ENCODE measurements around the gene LUZP2.

DNA sequence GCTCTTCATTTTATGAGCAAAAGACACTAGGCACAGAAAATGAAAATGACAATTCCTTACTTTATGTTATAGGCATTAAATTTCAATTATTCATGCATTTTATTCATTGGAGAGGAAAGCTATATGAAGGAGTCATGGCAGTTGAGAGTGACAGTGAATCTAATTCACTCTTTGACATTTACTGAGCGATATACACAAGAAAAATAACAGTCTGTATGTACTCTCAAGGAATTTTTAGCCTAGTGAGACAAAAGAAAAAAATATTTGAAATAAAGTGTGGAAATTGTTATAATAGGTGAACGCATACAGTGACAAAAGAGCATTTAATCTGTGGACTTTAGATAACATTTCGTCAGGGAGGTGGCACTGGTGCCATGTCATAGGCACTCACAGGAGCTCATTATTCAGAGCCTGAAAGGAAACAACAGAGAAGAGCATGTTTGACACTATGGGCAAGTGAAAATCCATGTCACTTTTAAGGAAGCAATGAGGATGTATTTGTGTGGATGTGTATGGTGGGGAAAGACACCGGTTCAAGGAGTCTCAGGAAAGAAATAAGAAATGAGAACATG, 323.1 kb downstream of the LUZP2 start:
- TF ChIP-seq, protein P1, sequence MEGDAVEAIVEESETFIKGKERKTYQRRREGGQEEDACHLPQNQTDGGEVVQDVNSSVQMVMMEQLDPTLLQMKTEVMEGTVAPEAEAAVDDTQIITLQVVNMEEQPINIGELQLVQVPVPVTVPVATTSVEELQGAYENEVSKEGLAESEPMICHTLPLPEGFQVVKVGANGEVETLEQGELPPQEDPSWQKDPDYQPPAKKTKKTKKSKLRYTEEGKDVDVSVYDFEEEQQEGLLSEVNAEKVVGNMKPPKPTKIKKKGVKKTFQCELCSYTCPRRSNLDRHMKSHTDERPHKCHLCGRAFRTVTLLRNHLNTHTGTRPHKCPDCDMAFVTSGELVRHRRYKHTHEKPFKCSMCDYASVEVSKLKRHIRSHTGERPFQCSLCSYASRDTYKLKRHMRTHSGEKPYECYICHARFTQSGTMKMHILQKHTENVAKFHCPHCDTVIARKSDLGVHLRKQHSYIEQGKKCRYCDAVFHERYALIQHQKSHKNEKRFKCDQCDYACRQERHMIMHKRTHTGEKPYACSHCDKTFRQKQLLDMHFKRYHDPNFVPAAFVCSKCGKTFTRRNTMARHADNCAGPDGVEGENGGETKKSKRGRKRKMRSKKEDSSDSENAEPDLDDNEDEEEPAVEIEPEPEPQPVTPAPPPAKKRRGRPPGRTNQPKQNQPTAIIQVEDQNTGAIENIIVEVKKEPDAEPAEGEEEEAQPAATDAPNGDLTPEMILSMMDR (IDR thresholded peaks at IDR 0.05 in 8 of 11, conservative IDR thresholded peaks at IDR 0.05 in 3 of 11) = no peak
- no peak for TF ChIP-seq POLR2AphosphoS5 (IDR thresholded peaks at IDR 0.05)
